ENCODE data around the gene HK2.
"Not testable (repeated sequence)": the region's sequence is repeated elsewhere in the genome, so short reads cannot be mapped to it uniquely, and the experiment has no call there.

The HK2 gene

DNA sequence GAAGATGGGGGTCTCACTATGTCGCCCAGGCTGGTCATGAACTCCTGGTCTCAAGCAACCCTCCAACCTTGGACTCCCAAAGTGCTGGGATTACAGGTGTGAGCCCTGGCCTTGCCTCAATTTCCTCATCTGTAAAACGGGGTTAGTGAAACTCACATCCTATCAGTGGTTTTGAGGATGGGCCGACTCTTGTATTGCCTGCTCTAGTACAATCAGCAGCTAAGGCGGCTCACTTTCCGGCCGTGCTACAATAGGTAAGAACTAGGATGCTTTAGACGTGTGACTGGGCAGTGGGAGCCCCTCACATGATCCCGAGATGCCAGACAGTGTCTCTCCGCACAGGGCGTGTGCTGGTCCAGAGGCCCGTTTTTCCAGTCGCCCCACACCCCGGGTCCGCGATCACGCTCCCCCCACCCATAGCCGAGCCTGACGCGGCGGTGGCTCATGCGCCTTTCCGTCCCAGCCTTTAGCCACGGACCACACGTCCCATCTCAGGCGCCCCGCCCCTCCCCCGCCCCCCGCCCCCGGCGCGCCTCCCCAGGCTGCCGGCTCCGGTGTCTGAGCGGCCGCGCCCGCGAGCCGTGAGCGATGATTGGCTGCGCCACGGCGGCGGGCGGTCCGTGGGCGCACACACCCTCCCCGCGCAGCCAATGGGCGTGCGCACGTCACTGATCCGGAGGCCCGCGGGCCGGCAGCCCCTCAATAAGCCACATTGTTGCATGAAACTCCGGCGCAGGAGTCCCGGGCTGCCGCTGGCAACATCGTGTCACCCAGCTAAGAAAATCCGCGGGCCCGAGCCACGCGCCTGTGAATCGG, at the start of gene HK2:
TSS of gene HK2 (plus strand) at position 710 of the 816 bp plus-strand sequence. CDS start 454 bp downstream, outside the sequence.
- DNase-seq = peak; percentile 89

- DNase-seq = no peak
These were observed 44.7 kb upstream of the HK2 start for GRCh38 chr2:74789271-74789670.

GRCh38 chr2:74792282-74792681, 41.6 kb upstream of the HK2 start:
- DNase-seq = no peak

- not testable (repeated sequence) for DNase-seq
These were observed 39.0 kb upstream of the HK2 start for GRCh38 chr2:74794878-74795277.

- no peak for DNase-seq
These were observed 27.5 kb upstream of the HK2 start for GRCh38 chr2:74806355-74806839.

GRCh38 chr2:74806920-74807319, 27.0 kb upstream of the HK2 start:
- DNase-seq = no peak

DNA sequence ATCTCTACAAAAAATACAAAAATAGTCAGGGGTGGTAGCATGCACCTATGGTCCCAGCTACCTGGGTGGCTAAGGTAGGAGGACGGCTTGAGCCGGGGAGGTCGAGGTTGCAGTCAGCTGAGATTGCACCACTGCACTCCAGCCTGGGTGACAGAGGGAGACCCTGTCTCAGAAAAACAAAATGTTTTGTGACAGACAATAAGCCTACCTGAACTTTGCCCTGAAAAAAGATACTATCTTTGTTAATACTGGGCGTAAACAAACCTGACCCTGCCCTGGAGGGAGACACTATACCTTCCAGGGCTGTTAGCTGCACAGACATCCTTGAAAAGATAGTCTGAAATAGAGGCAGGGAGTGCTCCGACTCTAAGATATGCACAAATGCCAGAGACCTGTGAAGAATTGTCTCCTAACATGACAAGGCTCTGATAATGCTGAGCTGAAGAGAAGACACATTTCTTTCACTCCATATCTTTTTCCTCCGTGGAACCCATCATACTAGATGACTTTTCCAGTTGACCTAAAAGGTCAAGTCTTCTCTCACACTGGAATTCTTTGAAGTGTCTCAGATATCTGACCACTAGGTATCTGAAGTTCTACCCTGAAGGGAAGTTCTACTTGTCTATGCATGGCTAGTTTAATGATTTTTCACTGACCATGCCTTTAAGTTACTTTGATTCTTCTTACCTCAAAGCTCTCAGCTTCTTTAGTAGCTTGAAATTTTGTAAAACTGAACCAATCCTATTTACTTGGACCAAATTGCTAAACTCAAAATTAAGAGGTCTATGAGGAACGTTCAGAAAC, 20.9 kb upstream of the HK2 start:
- no peak for DNase-seq

GRCh38 chr2:74814102-74814501, 19.8 kb upstream of the HK2 start:
- no peak for DNase-seq

GRCh38 chr2:74815941-74816340, 18.0 kb upstream of the HK2 start:
- no peak for DNase-seq

DNA sequence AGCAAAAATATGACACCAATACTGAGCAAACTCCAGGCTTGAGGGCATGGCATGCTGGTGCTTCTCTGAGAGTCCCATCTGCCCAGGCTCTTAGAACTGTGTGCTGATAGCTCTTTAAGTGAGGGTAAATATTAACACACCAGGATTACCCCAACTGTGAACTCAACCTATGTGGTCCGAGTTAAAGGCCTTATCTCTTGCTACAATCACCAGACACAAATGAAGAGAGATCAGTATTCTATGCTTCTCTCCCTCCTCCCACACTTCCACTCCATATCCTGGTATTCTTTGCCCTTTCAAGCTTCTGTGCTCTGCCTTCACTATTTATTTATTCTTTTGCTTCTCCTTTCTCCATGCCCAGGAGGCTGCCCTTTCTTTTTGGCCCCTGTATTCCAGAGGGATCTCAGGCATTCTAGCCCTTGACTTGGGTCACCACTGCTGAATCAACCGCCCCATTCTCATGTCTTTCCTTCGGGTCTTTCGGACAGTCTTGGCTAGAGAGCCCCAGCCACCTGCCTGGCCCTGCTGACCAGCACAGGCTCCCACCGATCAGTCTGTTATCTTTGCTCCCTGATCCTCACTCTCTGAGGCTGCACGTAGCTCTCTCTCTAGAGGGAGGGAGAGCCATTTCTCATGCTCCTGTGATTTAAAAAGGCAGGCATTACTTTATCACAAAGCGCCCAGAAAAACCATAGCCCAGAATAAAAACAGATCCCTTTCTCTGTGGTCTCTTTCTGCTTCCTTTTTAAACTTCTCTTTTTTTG, 17.2 kb upstream of the HK2 start:
- peak; percentile 75 for DNase-seq

DNA sequence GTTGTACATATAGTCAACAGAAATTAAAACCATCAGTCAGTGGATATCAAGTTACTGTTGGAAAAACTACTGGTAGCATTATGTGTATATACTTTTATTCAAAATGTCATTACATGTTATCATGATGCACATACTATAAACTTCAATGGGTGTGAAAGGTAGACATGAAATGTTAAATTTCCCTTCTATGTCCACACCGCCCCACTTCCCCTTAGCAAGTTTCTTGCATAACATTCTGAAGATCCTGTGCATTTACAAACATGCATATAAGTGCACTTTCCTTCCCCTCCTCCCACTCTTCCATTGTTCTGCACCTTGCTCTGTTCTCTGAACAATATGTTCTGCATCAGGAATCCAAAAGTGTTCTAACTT, 16.6 kb upstream of the HK2 start:
- DNase-seq = no peak

GRCh38 chr2:74819702-74820101, 14.2 kb upstream of the HK2 start:
- no peak for DNase-seq

DNA sequence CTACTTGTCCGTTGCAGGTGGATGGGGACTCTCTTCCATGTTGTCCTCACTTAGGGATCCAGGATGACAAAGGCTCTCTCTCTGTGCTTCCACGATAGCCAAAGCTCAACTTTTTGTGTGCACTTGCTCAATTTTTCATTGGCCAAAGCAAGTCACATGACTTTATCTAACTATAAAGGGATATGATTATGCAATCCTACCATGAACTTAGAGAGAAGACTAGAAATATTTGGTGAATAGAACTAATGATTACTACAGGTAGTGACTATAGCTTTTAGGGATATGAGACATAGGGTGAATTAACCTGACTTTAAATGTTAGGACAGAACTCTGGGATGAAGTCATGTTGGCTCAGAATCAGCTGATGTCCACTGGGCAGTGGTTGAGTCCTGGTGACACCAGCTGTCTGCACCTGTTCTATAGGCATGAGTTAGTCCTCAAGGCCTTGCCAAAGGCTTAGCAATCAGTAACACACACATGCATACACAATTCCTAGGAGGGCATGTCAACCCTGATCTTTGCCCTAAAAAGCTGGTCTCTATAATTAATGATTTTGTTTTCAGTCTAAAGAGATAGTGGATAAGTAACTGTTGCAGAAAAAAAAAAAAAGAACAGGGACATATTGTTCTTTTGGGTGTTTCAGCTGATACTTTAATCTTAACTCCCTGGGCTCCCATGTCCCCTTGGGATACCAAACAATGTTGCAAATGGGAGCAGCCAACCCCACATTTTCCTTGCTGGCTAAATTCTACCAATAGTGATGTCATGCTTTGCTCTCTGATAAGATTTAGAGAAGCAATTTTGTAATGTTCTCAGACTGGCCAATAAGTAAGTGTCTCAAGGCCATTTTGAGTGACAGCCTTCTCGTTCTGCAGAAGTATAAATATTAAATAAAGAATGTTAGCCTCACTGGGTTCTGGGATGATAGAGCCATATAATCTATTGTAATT, 12.5 kb upstream of the HK2 start:
- peak; percentile 33 for DNase-seq

- no peak for DNase-seq
These were observed 11.0 kb upstream of the HK2 start for GRCh38 chr2:74822771-74823566.

DNA sequence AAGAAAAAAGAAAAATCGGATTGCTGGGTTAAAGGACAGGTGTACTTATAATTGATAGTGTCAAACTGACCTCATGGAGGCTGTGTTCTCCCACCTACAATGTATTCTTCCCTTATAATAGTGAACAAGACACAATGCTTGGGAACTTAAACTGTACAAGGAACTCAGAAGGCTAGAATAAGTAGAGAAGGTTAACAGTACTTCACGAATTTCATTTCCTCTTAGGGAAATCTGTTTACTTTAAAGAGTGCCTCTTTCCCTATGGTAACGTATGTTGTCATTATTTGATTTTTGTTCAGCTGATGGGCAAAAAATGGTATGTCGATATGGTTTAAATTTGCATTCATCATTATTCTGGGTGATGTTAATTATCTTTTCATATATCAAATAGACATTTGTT, 9.2 kb upstream of the HK2 start:
- no peak for DNase-seq

GRCh38 chr2:74828543-74828942, 5.4 kb upstream of the HK2 start:
- no peak for DNase-seq

DNA sequence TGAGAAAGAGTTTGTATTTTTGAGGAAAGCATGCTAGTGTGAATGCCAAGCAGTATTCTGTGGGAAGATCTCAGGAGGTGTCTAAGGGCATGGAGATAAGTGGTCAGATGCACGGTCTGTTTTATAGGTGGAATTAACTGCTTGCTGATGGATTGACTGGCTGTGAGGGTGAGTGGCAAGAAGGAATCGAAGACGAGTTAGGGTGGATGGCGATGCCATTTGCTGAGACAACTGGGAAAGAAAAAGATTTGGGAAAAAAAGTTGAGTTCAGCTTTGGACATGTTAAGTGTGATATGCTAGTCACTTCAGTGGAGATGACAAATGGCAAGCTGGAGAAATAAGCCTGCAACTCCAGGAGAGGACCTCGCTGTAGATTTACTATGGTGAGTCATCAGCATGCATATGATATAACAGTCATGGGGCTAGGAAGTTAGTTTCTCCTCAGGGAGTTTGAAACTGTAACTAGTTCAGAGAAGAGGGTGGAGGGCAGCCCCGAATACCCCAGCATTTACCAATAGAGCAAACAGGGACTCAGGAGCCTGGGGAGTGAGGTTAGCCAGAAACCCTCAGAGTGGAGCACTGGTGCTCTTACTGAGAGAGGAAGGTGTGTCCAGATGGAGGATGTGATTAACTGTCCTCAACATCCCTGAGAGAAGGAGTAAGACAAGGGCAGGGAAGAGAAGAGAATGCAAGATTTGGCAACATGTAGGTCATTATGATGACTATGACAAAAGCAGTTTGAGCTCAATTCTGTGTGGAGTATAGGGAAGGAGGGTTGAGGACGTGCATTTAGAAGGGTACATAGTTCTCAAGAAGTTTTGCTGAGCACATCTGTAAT, 2.0 kb upstream of the HK2 start:
- DNase-seq = peak; percentile 38

DNA sequence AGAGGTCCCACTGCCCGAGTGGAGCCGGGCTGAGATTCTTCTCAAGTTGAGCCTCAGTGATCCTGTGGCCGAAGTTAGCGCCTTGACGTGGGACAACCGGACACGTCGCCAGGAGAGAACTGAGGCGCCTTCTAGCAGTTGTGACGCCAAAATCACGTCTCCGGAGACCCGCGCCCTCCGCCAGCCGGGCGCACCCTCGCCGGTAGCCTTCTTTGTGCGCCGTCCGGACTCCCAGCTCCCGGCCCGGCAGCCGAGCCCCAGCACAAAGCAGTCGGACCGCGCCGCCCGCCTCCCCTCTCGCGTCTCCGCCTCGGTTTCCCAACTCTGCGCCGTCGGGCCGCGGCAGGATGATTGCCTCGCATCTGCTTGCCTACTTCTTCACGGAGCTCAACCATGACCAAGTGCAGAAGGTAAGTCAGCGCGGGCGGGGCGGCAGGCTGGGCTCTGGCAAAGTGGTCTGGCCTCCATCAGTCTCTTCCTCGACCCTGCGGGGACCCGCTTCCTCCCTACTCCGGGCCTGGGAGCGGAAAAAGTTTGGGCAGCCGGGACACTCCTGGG, 386 bp downstream of the HK2 start:
- DNase-seq = peak; percentile 40

GRCh38 chr2:74834792-74835755, 1.1 kb downstream of the HK2 start:
- DNase-seq = peak; percentile 64
